ENCODE measurements around the gene CD7. TPM values are rescaled to one million over a fixed set of nuclear protein-coding genes. Genes with fewer than 3 reads are reported as not detected.

CD7 gene
- polyA plus RNA-seq, 1 of the 3 experiments (the other 2 are of a cell fraction) = 0.07 TPM

DNA sequence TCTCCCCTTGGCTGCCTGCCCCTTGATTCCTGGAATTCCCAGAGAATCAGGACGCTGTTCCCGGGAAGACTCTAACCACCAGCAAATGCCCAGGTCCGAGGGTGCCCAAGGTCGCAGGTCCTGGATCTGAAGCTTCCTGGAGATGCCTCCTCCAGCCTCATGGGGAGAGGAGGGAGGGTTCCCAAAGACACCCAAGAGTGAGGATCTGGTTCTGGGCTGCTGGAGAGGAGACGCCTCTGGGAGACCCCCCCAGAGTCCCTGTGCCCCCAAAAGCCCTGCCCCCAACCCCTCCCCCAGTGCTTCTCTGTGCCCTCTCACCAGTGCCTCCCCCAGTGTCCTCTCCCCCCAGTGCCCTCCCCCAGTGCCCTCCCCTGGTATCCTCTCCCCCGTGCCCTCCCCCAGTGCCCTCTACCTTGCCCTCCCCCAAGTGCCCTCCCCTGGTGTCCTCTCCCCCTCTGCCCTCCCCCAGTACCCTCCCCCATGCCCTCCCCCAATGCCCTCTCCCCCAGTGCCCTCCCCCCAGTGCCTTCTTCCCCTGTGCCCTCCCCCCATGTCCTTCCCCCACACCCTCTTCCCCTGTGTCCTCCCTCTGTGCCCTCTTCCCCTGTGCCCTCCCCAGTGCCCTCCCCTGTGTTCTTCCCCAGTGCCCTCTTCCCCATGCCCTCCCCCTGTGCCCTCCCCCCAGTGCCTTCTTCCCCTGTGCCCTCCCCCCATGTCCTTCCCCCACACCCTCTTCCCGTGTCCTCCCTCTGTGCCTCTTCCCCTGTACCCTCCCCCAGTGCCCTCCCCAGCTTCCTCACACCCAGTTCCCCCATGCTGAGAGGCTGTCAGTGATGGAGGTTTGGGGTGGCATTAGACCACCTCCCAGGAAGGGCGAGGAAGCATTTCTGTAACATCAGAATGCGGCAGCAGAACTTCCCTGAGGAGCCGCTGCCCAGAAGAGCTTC lies 22.5 kb upstream of the CD7 start:
- no peaks in the 10 kb centered on the region for H3K36me3 ChIP-seq (replicated peaks in 1 of 2; ENCODE audit: control insufficient read depth in 1 of 2, insufficient read depth in 2 of 2, low read length in 1 of 2)
- peak overlapping the region; percentile 16 to 40; a peak in 2 of 4 replicates for H3K27ac ChIP-seq (ENCODE audit: low read depth in 2 of 2, low read length in 1 of 2)
- H3K9me2 ChIP-seq = no peaks in the 10 kb centered on the region
- 89% methylated on average over 6 of the region's 10 CpGs for WGBS (ENCODE audit: low lambda C conversion rate)
- ChIA-PET CTCF (interaction anchor here (1.1 to 4.2 kb wide), 5 partner anchors 10 to 76 kb away, joined by 3 to 37 read pairs (median 6); no protein-coding TSS in a partner anchor), POLR2A (no interaction called here)
- H3K9me3 ChIP-seq = no peaks in the 10 kb centered on the region
- H3K79me2 ChIP-seq (ENCODE audit: insufficient read depth) = no peaks in the 10 kb centered on the region
- no peak for DNase-seq
- TF ChIP-seq MXI1 (IDR thresholded peaks at IDR 0.05; ENCODE audit: low read depth, low read length) (no peak), GATA2 (CRISPR knock-in tag; IDR thresholded peaks at IDR 0.05) (no peak), JUND (IDR thresholded peaks at IDR 0.05) (no peak)
- TF ChIP-seq, protein P1, sequence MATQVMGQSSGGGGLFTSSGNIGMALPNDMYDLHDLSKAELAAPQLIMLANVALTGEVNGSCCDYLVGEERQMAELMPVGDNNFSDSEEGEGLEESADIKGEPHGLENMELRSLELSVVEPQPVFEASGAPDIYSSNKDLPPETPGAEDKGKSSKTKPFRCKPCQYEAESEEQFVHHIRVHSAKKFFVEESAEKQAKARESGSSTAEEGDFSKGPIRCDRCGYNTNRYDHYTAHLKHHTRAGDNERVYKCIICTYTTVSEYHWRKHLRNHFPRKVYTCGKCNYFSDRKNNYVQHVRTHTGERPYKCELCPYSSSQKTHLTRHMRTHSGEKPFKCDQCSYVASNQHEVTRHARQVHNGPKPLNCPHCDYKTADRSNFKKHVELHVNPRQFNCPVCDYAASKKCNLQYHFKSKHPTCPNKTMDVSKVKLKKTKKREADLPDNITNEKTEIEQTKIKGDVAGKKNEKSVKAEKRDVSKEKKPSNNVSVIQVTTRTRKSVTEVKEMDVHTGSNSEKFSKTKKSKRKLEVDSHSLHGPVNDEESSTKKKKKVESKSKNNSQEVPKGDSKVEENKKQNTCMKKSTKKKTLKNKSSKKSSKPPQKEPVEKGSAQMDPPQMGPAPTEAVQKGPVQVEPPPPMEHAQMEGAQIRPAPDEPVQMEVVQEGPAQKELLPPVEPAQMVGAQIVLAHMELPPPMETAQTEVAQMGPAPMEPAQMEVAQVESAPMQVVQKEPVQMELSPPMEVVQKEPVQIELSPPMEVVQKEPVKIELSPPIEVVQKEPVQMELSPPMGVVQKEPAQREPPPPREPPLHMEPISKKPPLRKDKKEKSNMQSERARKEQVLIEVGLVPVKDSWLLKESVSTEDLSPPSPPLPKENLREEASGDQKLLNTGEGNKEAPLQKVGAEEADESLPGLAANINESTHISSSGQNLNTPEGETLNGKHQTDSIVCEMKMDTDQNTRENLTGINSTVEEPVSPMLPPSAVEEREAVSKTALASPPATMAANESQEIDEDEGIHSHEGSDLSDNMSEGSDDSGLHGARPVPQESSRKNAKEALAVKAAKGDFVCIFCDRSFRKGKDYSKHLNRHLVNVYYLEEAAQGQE (IDR thresholded peaks at IDR 0.05; ENCODE audit: low read depth, low read length) = peak; percentile 5; the same call in 1 of the 2 replicates
- peak overlapping the region; percentile 76 for H3K4me2 ChIP-seq
- H3K9ac ChIP-seq = peak overlapping the region; percentile 27; the same call in 1 of the 2 replicates
- peak overlapping the region; percentile 78 for H2AFZ ChIP-seq (ENCODE audit: low read depth)
- H3K27me3 ChIP-seq (ENCODE audit: insufficient read depth) = no peaks in the 10 kb centered on the region
- H3K4me1 ChIP-seq (ENCODE audit: control insufficient read depth in 1 of 2, insufficient read depth in 2 of 2, low read depth in 1 of 2, low read length in 1 of 2) = peaks cover 1 to 11% of the 10 kb centered on the region in 2 experiments; a peak in 2 of 4 replicates
- peak overlapping the region; percentile 29 to 30; a peak in 3 of 4 replicates for H3K4me3 ChIP-seq (ENCODE audit: low read depth in 2 of 2, low read length in 1 of 2)
- peaks cover 6% of the 10 kb centered on the region for H3F3A ChIP-seq (replicated peaks; ENCODE audit: insufficient read depth)
- H4K20me1 ChIP-seq (ENCODE audit: insufficient read depth) = no peaks in the 10 kb centered on the region

DNA sequence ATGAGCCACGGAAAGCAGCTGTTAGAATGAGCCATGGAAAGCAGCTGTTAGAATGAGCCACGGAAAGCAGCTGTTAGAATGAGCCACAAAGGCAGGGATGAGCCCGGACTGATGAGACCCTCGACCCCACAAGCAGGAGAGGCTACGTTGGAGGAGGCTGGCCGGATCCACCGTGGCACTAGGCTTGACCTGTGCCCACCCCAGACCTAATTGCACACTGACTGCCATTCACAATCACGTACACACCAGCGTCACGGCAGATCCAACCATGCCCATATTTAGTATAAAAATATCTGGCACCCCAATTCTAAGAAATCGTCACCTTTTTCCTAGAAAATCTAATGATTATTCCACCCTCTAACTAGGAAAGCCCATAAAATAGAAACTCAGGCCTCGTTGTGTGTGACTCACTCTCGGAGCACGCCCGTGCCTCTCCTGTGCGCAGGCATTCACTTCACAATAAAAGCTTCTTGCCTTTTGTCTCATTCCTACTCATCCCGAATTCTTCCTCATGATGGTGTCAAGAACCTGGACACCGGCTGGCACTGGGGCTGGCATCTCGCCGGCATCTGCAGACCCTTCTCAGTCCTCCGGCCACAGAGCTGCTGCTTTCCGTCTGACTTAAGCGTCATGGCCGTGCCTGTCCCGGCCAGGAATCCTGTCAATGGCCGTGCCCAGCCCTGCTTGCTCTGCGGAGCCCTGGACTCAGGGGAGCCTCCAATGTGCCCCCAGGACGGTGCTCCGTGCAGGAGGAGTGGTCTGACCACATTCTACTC lies 21.6 kb upstream of the CD7 start:
- Histone ChIP-seq H3K4me3 (ENCODE audit: low read depth in 2 of 2, low read length in 1 of 2) (peak overlapping the region; percentile 29 to 30; a peak in 3 of 4 replicates), H3K9me2 (no peaks in the 10 kb centered on the region), H3K9ac (peak overlapping the region; percentile 27; the same call in 1 of the 2 replicates), H3K9me3 (no peaks in the 10 kb centered on the region), H3K27me3 (ENCODE audit: insufficient read depth) (no peaks in the 10 kb centered on the region), H3F3A (replicated peaks; ENCODE audit: insufficient read depth) (peaks cover 6% of the 10 kb centered on the region), H4K20me1 (ENCODE audit: insufficient read depth) (no peaks in the 10 kb centered on the region), H3K4me2 (peak overlapping the region; percentile 76), H3K27ac (ENCODE audit: low read depth in 2 of 2, low read length in 1 of 2) (peak overlapping the region; percentile 16 to 40), H3K79me2 (ENCODE audit: insufficient read depth) (no peaks in the 10 kb centered on the region), H2AFZ (ENCODE audit: low read depth) (peak overlapping the region; percentile 78), H3K4me1 (ENCODE audit: control insufficient read depth in 1 of 2, insufficient read depth in 2 of 2, low read depth in 1 of 2, low read length in 1 of 2) (peaks cover 4 to 15% of the 10 kb centered on the region in 2 experiments; a peak in 2 of 4 replicates), H3K36me3 (replicated peaks in 1 of 2; ENCODE audit: control insufficient read depth in 1 of 2, insufficient read depth in 2 of 2, low read length in 1 of 2) (no peaks in the 10 kb centered on the region)
- CTCF ChIA-PET = interaction anchor here (1.0 to 4.2 kb wide), 10 partner anchors 9 to 78 kb away, joined by 3 to 37 read pairs (median 4); no protein-coding TSS in a partner anchor
- 25% methylated on average over 29 of the region's 29 CpGs for WGBS (ENCODE audit: low lambda C conversion rate)
- POLR2A ChIA-PET = no interaction called here
- no peak for DNase-seq
- TF ChIP-seq RAD21 (IDR thresholded peaks at IDR 0.05; ENCODE audit: low read length) (no peak), TEAD4 (IDR thresholded peaks at IDR 0.05; ENCODE audit: borderline replicate concordance, insufficient read depth) (0 out of 2 replicates have a peak, but pooled peaks have one; percentile 36), ELF1 (IDR thresholded peaks at IDR 0.05) (no peak), SMC3 (IDR thresholded peaks at IDR 0.05; ENCODE audit: low read depth, low read length) (no peak), FOXM1 (IDR thresholded peaks at IDR 0.05; ENCODE audit: low read depth) (no peak), CHD2 (IDR thresholded peaks at IDR 0.05; ENCODE audit: low read length, partially characterized antibody) (no peak), RFX5 (IDR thresholded peaks at IDR 0.05; ENCODE audit: low read length) (no peak), MXI1 (IDR thresholded peaks at IDR 0.05; ENCODE audit: low read depth, low read length) (no peak), RCOR1 (IDR thresholded peaks at IDR 0.05; ENCODE audit: low read length) (no peak), FOXJ3 (CRISPR knock-in tag; IDR thresholded peaks at IDR 0.05) (no peak), POLR2AphosphoS5 (IDR thresholded peaks at IDR 0.05; ENCODE audit: low read depth, low read length) (peak; percentile 37; the same call in 1 of the 2 replicates)
- TF ChIP-seq, protein P2, sequence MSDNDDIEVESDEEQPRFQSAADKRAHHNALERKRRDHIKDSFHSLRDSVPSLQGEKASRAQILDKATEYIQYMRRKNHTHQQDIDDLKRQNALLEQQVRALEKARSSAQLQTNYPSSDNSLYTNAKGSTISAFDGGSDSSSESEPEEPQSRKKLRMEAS (IDR thresholded peaks at IDR 0.05; ENCODE audit: low read depth) = peak; percentile 89
- TF ChIP-seq, protein P3, sequence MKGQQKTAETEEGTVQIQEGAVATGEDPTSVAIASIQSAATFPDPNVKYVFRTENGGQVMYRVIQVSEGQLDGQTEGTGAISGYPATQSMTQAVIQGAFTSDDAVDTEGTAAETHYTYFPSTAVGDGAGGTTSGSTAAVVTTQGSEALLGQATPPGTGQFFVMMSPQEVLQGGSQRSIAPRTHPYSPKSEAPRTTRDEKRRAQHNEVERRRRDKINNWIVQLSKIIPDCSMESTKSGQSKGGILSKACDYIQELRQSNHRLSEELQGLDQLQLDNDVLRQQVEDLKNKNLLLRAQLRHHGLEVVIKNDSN (IDR thresholded peaks at IDR 0.05; ENCODE audit: borderline replicate concordance, low read depth) = no peak
- TF ChIP-seq, protein P4, sequence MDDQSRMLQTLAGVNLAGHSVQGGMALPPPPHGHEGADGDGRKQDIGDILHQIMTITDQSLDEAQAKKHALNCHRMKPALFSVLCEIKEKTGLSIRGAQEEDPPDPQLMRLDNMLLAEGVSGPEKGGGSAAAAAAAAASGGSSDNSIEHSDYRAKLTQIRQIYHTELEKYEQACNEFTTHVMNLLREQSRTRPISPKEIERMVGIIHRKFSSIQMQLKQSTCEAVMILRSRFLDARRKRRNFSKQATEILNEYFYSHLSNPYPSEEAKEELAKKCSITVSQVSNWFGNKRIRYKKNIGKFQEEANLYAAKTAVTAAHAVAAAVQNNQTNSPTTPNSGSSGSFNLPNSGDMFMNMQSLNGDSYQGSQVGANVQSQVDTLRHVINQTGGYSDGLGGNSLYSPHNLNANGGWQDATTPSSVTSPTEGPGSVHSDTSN (IDR thresholded peaks at IDR 0.05) = no peak
- TF ChIP-seq, protein P5, sequence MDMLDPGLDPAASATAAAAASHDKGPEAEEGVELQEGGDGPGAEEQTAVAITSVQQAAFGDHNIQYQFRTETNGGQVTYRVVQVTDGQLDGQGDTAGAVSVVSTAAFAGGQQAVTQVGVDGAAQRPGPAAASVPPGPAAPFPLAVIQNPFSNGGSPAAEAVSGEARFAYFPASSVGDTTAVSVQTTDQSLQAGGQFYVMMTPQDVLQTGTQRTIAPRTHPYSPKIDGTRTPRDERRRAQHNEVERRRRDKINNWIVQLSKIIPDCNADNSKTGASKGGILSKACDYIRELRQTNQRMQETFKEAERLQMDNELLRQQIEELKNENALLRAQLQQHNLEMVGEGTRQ (IDR thresholded peaks at IDR 0.05; ENCODE audit: borderline replicate concordance, low read depth, low read length) = no peak

Measured in SK-N-SH (cell line).